ENCODE data around the gene NPIPA5. TPM values are rescaled to one million over a fixed set of nuclear protein-coding genes. Genes with fewer than 3 reads are reported as not detected.

The NPIPA5 gene
- 0.92 and 3.0 TPM in 2 replicates for total RNA-seq

GRCh38 chr16:15378194-15378593 is at the start of gene NPIPA5:
TSS of gene NPIPA5 (minus strand) at chr16:15378294. CDS start at chr16:15378294, 0 bp downstream.

GRCh38 chr16:15395631-15396508 is 17.8 kb upstream of the NPIPA5 start, which contains the start of gene MPV17L:
TSS of gene MPV17L (plus strand) at chr16:15395754. CDS start at chr16:15395898, 144 bp downstream.

Other genes with a start within 250 kb of the NPIPA5 start
- gene MPV17L, start 17.5 kb upstream of the NPIPA5 start, total RNA-seq: 0.23 and 0.89 TPM in 2 replicates
- 19.1 and 23.5 TPM in 2 replicates for gene BMERB1, start 56.3 kb upstream of the NPIPA5 start, total RNA-seq